OCI-LY3 (cell line): ENCODE results near the gene CXCL3.

Experiments used
- H2AFZ ChIP-seq: fragments of 200-600, 300-600 bp; shearing (Covaris generic); 2 replicates; pipeline ENCODE4 v1.6.0; 2014; ENCODE audit warnings: antibody characterized with exemption, low read depth, low read length
- H3K27ac ChIP-seq: fragments of 200-600, 300-600 bp; sonication (generic); 2 replicates; pipeline ENCODE4 v1.5.1; 2014; ENCODE audit warnings: mild to moderate bottlenecking, low read length, moderate library complexity, mixed read lengths
- H3K27me3 ChIP-seq: fragments of 200-600, 300-600 bp; sonication (generic); 2 replicates; pipeline ENCODE4 v1.6.1; 2014; ENCODE audit warnings: low read depth, low read length, mixed read lengths
- H3K36me3 ChIP-seq: fragments of 200-600, 300-600 bp; sonication (generic); replicated peaks from 2 replicates; pipeline ENCODE3; 2014; ENCODE audit warnings: low read depth, low read length, mixed read lengths
- H3K4me1 ChIP-seq: fragments of 300-600, 200-600 bp; sonication (generic); 2 replicates; pipeline ENCODE4 v1.6.1; 2014; ENCODE audit warnings: low read length, mixed read lengths
- H3K4me2 ChIP-seq: fragments of 200-600, 300-600 bp; sonication (generic); 2 replicates; pipeline ENCODE4 v1.6.1; 2014; ENCODE audit warnings: low read length, mixed read lengths
- H3K4me3 ChIP-seq: fragments of 300-600, 200-600 bp; sonication (generic); 2 replicates; pipeline ENCODE4 v1.5.1; 2014; ENCODE audit warnings: antibody characterized with exemption, mild to moderate bottlenecking, low read length, moderate library complexity
- H3K79me2 ChIP-seq: fragments of 300-600, 200-600 bp; shearing (Covaris generic); 2 replicates; pipeline ENCODE4 v1.6.1; 2014; ENCODE audit warnings: mild to moderate bottlenecking, low read length, mixed read lengths
- H3K9ac ChIP-seq: fragments of 300-600, 200-600 bp; shearing (Covaris generic); 2 replicates; pipeline ENCODE4 v1.6.0; 2014; ENCODE audit warnings: mild to moderate bottlenecking, low read length, moderate library complexity
- H3K9me3 ChIP-seq: fragments of 200-600, 300-600 bp; shearing (Covaris generic); 2 replicates; pipeline ENCODE4 v1.6.1; 2014; ENCODE audit warnings: low read length, mixed read lengths; ENCODE audit not compliant: insufficient read depth
- H4K20me1 ChIP-seq: fragments of 200-600, 300-600 bp; sonication (generic); 2 replicates; pipeline ENCODE4 v1.6.1; 2016; ENCODE audit warnings: low read length, mixed read lengths; ENCODE audit not compliant: insufficient read depth
- EZH2phosphoT487 ChIP-seq: fragments of 200-600 bp; shearing (Covaris generic); IDR thresholded peaks from 2 replicates; pipeline ENCODE4 v1.6.1; 2018; ENCODE audit warnings: antibody characterized with exemption, mixed run types, low read depth
- TF ChIP-seq, protein P1 (sequence below): fragments of 200-600, 300-600 bp; sonication (generic); IDR thresholded peaks from 2 replicates; pipeline ENCODE4 v1.5.1; 2014; ENCODE audit warnings: antibody characterized with exemption, low read length, low read depth

The CXCL3 gene

DNA sequence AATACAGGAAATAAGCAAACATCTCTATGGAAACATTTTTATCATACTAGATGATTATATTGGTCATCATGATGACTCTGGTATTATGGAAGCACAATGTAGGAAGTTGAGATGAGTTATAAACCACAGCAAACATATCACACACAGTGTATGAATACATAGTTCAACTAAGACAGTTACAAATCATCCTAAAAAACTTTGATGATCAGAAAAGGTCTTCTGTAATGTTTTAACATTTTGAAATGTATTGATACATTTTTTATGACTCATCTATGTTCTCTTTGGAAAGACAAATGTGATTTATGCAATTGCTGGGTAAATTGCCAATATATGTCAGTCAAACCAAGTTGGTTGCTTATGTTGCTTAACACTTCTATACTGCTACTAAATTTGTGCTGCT is 4.8 kb downstream of the CXCL3 start:
- Histone ChIP-seq H3K9me3 (no peaks in the 10 kb centered on the region), H3K4me3 (no peak overlapping the region), H3K4me2 (no peak overlapping the region), H3K79me2 (no peaks in the 10 kb centered on the region), H4K20me1 (no peaks in the 10 kb centered on the region), H3K27ac (no peak overlapping the region), H3K36me3 (no peaks in the 10 kb centered on the region), H3K4me1 (no peaks in the 10 kb centered on the region), H3K27me3 (peaks cover 2% of the 10 kb centered on the region; the same call in 1 of the 2 replicates), H2AFZ (no peak overlapping the region), H3K9ac (no peak overlapping the region)
- TF ChIP-seq EZH2phosphoT487, result no peak
- TF ChIP-seq, protein P1, sequence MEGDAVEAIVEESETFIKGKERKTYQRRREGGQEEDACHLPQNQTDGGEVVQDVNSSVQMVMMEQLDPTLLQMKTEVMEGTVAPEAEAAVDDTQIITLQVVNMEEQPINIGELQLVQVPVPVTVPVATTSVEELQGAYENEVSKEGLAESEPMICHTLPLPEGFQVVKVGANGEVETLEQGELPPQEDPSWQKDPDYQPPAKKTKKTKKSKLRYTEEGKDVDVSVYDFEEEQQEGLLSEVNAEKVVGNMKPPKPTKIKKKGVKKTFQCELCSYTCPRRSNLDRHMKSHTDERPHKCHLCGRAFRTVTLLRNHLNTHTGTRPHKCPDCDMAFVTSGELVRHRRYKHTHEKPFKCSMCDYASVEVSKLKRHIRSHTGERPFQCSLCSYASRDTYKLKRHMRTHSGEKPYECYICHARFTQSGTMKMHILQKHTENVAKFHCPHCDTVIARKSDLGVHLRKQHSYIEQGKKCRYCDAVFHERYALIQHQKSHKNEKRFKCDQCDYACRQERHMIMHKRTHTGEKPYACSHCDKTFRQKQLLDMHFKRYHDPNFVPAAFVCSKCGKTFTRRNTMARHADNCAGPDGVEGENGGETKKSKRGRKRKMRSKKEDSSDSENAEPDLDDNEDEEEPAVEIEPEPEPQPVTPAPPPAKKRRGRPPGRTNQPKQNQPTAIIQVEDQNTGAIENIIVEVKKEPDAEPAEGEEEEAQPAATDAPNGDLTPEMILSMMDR, result no peak

DNA sequence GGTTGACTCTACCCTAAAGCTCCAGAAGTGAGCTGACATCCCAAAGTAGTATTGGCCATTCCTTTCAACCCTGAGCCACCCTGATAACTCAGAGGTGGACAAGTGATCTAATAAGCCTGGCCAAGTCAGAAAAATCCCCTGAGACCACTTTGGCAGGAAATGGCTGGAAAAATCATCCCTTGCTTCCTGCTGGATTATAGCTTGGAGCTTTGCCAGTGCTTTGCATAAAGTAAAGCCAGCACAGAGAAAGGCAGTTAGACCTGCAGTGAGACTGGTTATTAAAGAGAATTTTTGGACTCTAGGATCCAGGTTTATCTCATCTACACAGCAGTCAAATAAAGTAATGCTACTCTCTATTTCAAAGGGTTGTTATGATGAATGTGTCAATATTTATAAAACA is 6.4 kb downstream of the CXCL3 start:
- no peak overlapping the region for H3K9ac ChIP-seq
- H3K27ac ChIP-seq, result no peak overlapping the region
- H3K79me2 ChIP-seq, result no peaks in the 10 kb centered on the region
- no peaks in the 10 kb centered on the region for H3K36me3 ChIP-seq
- H3K9me3 ChIP-seq, result no peaks in the 10 kb centered on the region
- H2AFZ ChIP-seq, result no peak overlapping the region
- no peaks in the 10 kb centered on the region for H3K4me1 ChIP-seq
- peaks cover 2% of the 10 kb centered on the region; the same call in 1 of the 2 replicates for H3K27me3 ChIP-seq
- H3K4me3 ChIP-seq, result no peak overlapping the region
- H4K20me1 ChIP-seq, result no peaks in the 10 kb centered on the region
- TF ChIP-seq EZH2phosphoT487, result no peak
- TF ChIP-seq, protein P1, result no peak
- no peak overlapping the region for H3K4me2 ChIP-seq

DNA sequence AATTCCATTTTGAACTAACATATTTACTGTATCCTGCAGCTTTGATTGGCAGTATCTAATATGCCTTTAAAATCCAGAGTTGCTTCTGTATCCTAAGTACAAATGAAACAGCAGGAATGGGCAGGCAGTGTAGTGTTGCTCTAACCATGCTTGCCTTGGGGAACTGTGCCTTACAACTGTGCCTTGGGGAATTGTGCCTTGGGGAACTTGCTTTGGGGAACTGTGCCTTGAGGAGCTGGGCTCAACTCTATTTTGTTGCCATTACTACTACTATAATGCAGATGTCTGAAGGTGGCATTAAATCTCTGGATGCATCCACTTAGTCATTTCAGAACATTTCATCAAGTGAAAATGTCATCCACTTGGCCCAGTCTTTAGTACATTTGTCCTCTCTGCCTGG is 6.9 kb downstream of the CXCL3 start:
- TF ChIP-seq EZH2phosphoT487, result no peak
- TF ChIP-seq, protein P1, result no peak
- H3K27me3 ChIP-seq, result peaks cover 2% of the 10 kb centered on the region; the same call in 1 of the 2 replicates
- no peaks in the 10 kb centered on the region for H3K79me2 ChIP-seq
- H3K4me2 ChIP-seq, result no peak overlapping the region
- H3K27ac ChIP-seq, result no peak overlapping the region
- no peaks in the 10 kb centered on the region for H3K36me3 ChIP-seq
- no peak overlapping the region for H3K9ac ChIP-seq
- no peaks in the 10 kb centered on the region for H4K20me1 ChIP-seq
- no peak overlapping the region for H2AFZ ChIP-seq
- no peaks in the 10 kb centered on the region for H3K4me1 ChIP-seq
- no peak overlapping the region for H3K4me3 ChIP-seq
- H3K9me3 ChIP-seq, result no peaks in the 10 kb centered on the region

DNA sequence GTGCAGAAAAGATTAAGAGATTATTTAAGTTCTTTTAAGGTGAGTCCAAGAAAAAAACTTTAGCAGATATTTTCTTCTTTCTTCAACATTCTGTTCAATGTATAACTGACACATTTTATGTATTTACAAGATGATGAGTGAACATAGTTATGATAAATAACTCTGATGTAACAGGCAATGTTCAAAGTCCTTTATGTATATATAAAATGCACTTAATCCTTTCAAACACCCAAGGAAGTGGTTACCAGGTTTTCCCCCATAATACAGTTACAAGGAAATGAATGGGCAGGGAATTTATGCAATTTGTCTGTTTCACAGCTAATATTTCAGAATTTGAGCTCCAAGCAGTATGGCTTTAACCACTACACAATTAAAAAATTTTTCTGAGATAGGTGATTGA is 8.2 kb downstream of the CXCL3 start:
- no peak overlapping the region for H3K4me2 ChIP-seq
- no peak overlapping the region for H2AFZ ChIP-seq
- no peaks in the 10 kb centered on the region for H3K36me3 ChIP-seq
- no peak overlapping the region for H3K4me3 ChIP-seq
- no peaks in the 10 kb centered on the region for H3K27me3 ChIP-seq
- H3K9ac ChIP-seq, result no peak overlapping the region
- H3K4me1 ChIP-seq, result no peaks in the 10 kb centered on the region
- no peaks in the 10 kb centered on the region for H3K9me3 ChIP-seq
- no peaks in the 10 kb centered on the region for H4K20me1 ChIP-seq
- H3K27ac ChIP-seq, result no peak overlapping the region
- TF ChIP-seq, protein P1, result no peak
- TF ChIP-seq EZH2phosphoT487, result no peak
- H3K79me2 ChIP-seq, result no peaks in the 10 kb centered on the region
